HepG2 (cell line): ENCODE data around the gene S100A16. TPM values are rescaled to one million over a fixed set of nuclear protein-coding genes. Genes with fewer than 3 reads are reported as not detected.

ENCODE experiments used
- AHDC1 ChIP-seq: sonication (generic); formaldehyde crosslinking; IDR thresholded peaks from 2 replicates; pipeline ENCODE4 v1.5.1; 2020; ENCODE audit warnings: mild to moderate bottlenecking, missing genetic modification reagents, borderline replicate concordance
- AKNA ChIP-seq: sonication (generic); formaldehyde crosslinking; IDR thresholded peaks from 2 replicates; pipeline ENCODE4 v1.4.0; 2020; ENCODE audit warnings: missing genetic modification reagents, borderline replicate concordance
- BORCS8-MEF2B ChIP-seq: sonication (generic); formaldehyde crosslinking; IDR thresholded peaks from 2 replicates; pipeline ENCODE4 v1.8.0; 2022; ENCODE audit warnings: mild to moderate bottlenecking, missing genetic modification reagents
- FOXA3 ChIP-seq: IDR thresholded peaks from 2 replicates; pipeline ENCODE4 v1.6.1; 2016; ENCODE audit warnings: missing genetic modification reagents, missing compliant biosample characterization
- GLI4 ChIP-seq: sonication (generic); formaldehyde crosslinking; IDR thresholded peaks from 2 replicates; pipeline ENCODE4 v1.5.1; 2020; ENCODE audit warnings: missing genetic modification reagents, mild to moderate bottlenecking, moderate library complexity, borderline replicate concordance
- GTF3A ChIP-seq: sonication (generic); formaldehyde crosslinking; conservative IDR thresholded peaks from 2 replicates; pipeline ENCODE4 v1.4.0; 2020; ENCODE audit warnings: mild to moderate bottlenecking, missing genetic modification reagents
- SOX6 ChIP-seq, 2 experiments: fragments of 450-650 bp in 1 of 2; sonication (generic) in 1 of 2; formaldehyde crosslinking in 1 of 2; IDR thresholded peaks; 2 replicates each; pipeline versions ENCODE4 v1.4.0 to v1.6.1; 2017 to 2020; ENCODE audit warnings: antibody characterized with exemption in 1 of 2, mild to moderate bottlenecking in 1 of 2, missing genetic modification reagents in 1 of 2
- ZBTB10 ChIP-seq: sonication (generic); formaldehyde crosslinking; IDR thresholded peaks from 2 replicates; pipeline ENCODE4 v1.4.0; 2020; ENCODE audit warnings: missing genetic modification reagents, borderline replicate concordance
- ZNF512B ChIP-seq: sonication (generic); formaldehyde crosslinking; IDR thresholded peaks from 2 replicates; pipeline ENCODE4 v1.5.1; 2020; ENCODE audit warnings: missing genetic modification reagents, mild to moderate bottlenecking, borderline replicate concordance
- polyA plus RNA-seq, 8 experiments: library from polyadenylated mRNA; depleted of rRNA in 3 of 8; stranded (reverse) in 7 of 8; unstranded in 1 of 8; fragments of >200 nt; fragmentation: Illumina TruSeq in 4 of 8; extraction: Trizol in 4 of 8; gene quantifications; 2 replicates each; pipeline versions ENCODE4 v1.2.1 to v1.2.3, GENCODE V29; 2011 to 2016; ENCODE audit warnings: low read depth in 4 of 8, missing spikeins in 1 of 8, mixed read lengths in 1 of 8; ENCODE audit not compliant: insufficient read depth in 1 of 8
- total RNA-seq, 5 experiments: library from RNA; depleted of rRNA; stranded (reverse); fragments of >200 nt; fragmentation: Illumina TruSeq; extraction: Trizol; gene quantifications; 2 replicates each; pipeline ENCODE4 v1.2.3, GENCODE V29; 2016; ENCODE audit warnings: low read depth in 1 of 5

The S100A16 gene
- total and polyA plus RNA-seq, 2 of the 13 experiments (the other 11 are each of a cell fraction or from before 2014, with no cell fraction given) = 46.0 to 195 TPM

- TF ChIP-seq AKNA (CRISPR knock-in tag) (no peak), AHDC1 (CRISPR knock-in tag) (peak; percentile 58; the same call in 1 of the 2 replicates), ZBTB10 (CRISPR knock-in tag) (no peak; the same call in 1 of the 2 replicates), GLI4 (CRISPR knock-in tag) (no peak), GTF3A (CRISPR knock-in tag) (0 out of 2 replicates have a peak, but pooled peaks have one; percentile 33), BORCS8-MEF2B (peak; percentile 34; the same call in 1 of the 2 replicates), ZNF512B (CRISPR knock-in tag) (no peak), FOXA3 (peak; percentile 37), SOX6 (IDR thresholded peaks at IDR 0.05) (no peak), SOX6 (CRISPR knock-in tag; IDR thresholded peaks at IDR 0.05) (peak; percentile 38; the same call in 1 of the 2 replicates)
These were observed 4.0 kb downstream of the S100A16 start (continued) for GRCh38 chr1:153608742-153609584.
